Activated CD8-positive, alpha-beta memory T cell treated with anti-CD3 and anti-CD28 coated beads, Interleukin-2, amount 10 ng/mL, durations not matched to agents 7 days and 5 days (primary cell): ENCODE data around the gene C22orf23. TPM values are rescaled to one million over a fixed set of nuclear protein-coding genes. Genes with fewer than 3 reads are reported as not detected.
"Not testable (repeated sequence)": the region's sequence is repeated elsewhere in the genome, so short reads cannot be mapped to it uniquely, and the experiment has no call there.

Experiments
- ATAC-seq: fragments of 150-1000 bp; cut with Tn5 transposase; one replicate; pipeline ENCODE4 v1.10.0; 2021; ENCODE audit warnings: moderate library complexity
- CTCF ChIA-PET: fragments of 350-600 bp; sonication (Branson Sonifier 250); formaldehyde crosslinking; loops from one replicate; lab custom pipeline; 2021; ENCODE audit warnings: antibody characterized with exemption; lab: Charles Lee
- DNase-seq: peaks from one replicate; pipeline ENCODE4 v3.0.0-alpha.2; 2020
- H3K27ac Mint-ChIP-seq: one replicate; pipeline ENCODE4 v1.8.0; 2021; ENCODE audit warnings: mild to moderate bottlenecking, mixed read lengths
- H3K27me3 Mint-ChIP-seq: one replicate; pipeline ENCODE4 v1.8.0; 2021; ENCODE audit warnings: mixed read lengths
- H3K36me3 Mint-ChIP-seq: one replicate; pipeline ENCODE4 v1.8.0; 2021; ENCODE audit warnings: mild to moderate bottlenecking, mixed read lengths
- H3K4me1 Mint-ChIP-seq: one replicate; pipeline ENCODE4 v1.8.0; 2021; ENCODE audit warnings: mixed read lengths
- H3K4me3 Mint-ChIP-seq: one replicate; pipeline ENCODE4 v1.8.0; 2021; ENCODE audit warnings: mild to moderate bottlenecking, moderate library complexity, mixed read lengths
- H3K9me3 Mint-ChIP-seq: one replicate; pipeline ENCODE4 v1.8.0; 2022; ENCODE audit warnings: low read depth, mixed read lengths
- total RNA-seq, 2 experiments: library from RNA; stranded (reverse); gene quantifications; one replicate each; pipeline ENCODE4 v1.2.3, GENCODE V29; 2021

C22orf23 gene
- total RNA-seq, 2 experiments from 2014 or later, result 0.21 TPM; not detected in 1

DNA sequence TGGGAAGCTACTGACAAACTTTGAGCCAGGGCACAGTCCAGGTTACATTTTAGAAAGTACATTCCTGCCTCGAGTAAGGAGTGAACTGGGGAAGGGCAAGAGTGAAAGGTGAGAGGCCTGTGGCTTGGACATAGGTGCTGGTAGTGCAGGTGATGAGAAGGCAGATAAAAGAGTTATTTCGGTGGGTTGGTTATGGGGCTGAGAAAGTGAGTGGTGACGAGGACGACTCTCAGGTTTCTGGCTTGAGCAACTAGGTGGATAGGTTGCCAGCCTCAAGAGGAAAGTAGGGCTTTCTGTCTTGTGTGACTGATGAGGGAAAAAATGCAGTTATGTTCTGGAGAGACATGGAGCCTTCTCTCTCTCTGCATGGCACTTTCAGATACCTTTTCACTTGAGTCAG, 3.8 kb upstream of the C22orf23 start:
- H3K4me3 Mint-ChIP-seq, result no peak overlapping the region
- H3K27me3 Mint-ChIP-seq, result peaks cover under 1% of the 10 kb centered on the region
- H3K9me3 Mint-ChIP-seq, result no peaks in the 10 kb centered on the region
- no peak overlapping the region for H3K27ac Mint-ChIP-seq
- CTCF ChIA-PET, result interaction anchor here (1.7 kb wide), 1 partner anchor 94 kb away, joined by 5 read pairs; no protein-coding TSS in a partner anchor
- no peak for DNase-seq
- peaks cover 36% of the 10 kb centered on the region for H3K36me3 Mint-ChIP-seq
- no peak for ATAC-seq
- H3K4me1 Mint-ChIP-seq, result peaks cover 29% of the 10 kb centered on the region

DNA sequence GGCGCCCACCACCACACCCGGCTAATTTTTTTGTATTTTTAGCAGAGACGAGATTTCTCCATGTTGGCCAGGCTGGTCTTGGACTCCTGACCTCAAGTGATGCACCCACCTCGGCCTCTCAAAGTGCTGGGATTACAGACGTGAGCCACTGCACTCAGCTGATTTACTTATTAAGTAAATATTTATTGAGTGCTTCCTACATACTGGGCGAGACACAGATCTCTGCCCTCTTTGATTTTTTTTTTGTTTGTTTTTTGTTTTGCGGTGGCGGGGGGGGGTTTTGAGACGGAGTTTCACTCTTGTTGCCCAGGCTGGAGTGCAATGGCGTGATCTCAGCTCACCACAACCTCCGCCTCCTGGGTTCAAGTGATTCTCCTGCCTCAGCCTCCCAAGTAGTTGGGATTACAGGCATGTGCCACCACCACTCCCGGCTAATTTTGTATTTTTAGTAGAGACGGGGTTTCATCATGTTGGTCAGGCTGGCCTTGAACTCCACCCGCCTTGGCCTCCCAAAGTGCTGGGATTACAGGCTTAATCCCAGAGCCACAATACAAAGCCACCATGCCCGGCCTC, 2.5 kb upstream of the C22orf23 start:
- H3K27me3 Mint-ChIP-seq, H3K9me3 Mint-ChIP-seq, ATAC-seq, H3K27ac Mint-ChIP-seq, DNase-seq, H3K4me3 Mint-ChIP-seq: not testable (repeated sequence)
- CTCF ChIA-PET, result interaction anchor here (1.4 to 3.2 kb wide), 2 partner anchors 9 to 22 kb away, joined by 5 to 23 read pairs; no protein-coding TSS in a partner anchor
- Mint-ChIP-seq H3K36me3 (peaks cover 26% of the 10 kb centered on the region), H3K4me1 (peaks cover 31% of the 10 kb centered on the region)

DNA sequence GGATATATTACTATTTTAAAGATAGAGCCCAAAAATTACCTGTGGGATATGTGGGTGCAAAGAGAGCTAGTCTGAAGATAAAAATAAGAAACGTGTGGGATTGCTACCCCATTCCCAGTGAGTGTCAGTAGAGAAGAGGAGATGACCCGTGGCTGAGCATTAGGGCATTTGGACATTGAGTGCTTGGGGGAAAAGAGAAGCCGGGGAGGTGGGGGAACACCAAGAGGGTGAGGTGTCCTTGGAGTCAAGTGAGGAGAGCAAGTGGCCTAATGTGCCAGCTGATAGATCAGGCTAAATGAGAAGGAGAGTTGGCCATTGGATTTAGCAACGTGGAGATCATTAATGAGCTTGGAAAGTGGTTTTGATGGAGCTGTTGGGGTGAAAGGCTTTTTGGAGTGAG, 1.3 kb upstream of the C22orf23 start:
- no peak for ATAC-seq
- Mint-ChIP-seq H3K27me3 (peaks cover 8% of the 10 kb centered on the region), H3K9me3 (no peaks in the 10 kb centered on the region), H3K27ac (peak overlapping the region; percentile 13), H3K36me3 (peaks cover 24% of the 10 kb centered on the region), H3K4me3 (peak overlapping the region; percentile 90), H3K4me1 (peaks cover 31% of the 10 kb centered on the region)
- DNase-seq, result no peak
- CTCF ChIA-PET, result interaction anchor here (0.7 to 3.2 kb wide), 11 partner anchors 10 to 347 kb away, joined by 3 to 23 read pairs (median 4); partner anchors contain the start of gene MICALL1

DNA sequence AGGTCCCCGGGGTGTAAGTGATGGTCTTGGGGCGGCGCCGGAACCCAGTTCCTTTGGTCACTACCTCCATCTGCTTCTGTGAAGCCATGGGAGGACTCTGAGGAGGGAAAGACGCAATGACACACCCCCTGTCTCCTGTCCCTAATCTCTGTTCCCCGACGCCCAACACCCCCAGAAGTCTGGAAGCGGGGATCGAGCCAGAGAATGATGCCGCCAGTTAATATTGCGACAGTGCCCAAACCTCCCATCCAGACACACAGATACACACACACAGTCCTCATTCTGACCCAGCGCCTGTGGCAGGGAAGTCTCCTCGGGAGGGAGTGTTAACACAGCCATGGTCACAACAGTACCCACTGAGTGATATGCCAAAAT, 352 bp downstream of the C22orf23 start:
- CTCF ChIA-PET, result interaction anchor here (0.9 to 3.2 kb wide), 11 partner anchors 12 to 616 kb away, joined by 3 to 23 read pairs (median 4); partner anchors contain the start of genes ANKRD54, GCAT and MICALL1
- peaks cover 10% of the 10 kb centered on the region for H3K36me3 Mint-ChIP-seq
- H3K9me3 Mint-ChIP-seq, result no peaks in the 10 kb centered on the region
- H3K4me1 Mint-ChIP-seq, result peaks cover 31% of the 10 kb centered on the region
- H3K27me3 Mint-ChIP-seq, result peaks cover 8% of the 10 kb centered on the region
- peak; percentile 1 for ATAC-seq
- peak overlapping the region; percentile 90 for H3K4me3 Mint-ChIP-seq
- peak overlapping the region; percentile 92 for H3K27ac Mint-ChIP-seq
- no peak for DNase-seq

DNA sequence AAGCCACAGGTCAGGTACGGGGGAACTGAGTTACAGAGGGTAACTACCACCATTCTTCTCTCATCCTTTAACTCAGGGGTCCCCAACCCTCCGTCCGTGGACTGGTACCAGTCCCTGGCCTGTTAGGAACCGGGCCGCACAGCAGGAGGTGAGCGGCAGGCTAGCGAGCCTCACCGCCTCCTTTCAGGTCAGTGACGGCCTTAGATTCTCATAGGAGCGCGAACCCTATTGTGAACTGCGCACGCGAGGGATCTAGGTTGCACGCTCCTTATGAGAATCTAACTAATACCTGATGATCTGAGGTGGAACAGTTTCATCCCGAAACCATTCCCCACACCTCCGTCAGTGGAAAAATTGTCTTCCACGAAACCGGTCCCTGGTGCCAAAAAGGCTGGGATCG, 772 bp downstream of the C22orf23 start:
- peak overlapping the region; percentile 90 for H3K4me3 Mint-ChIP-seq
- H3K27me3 Mint-ChIP-seq, DNase-seq, ATAC-seq, H3K27ac Mint-ChIP-seq, H3K9me3 Mint-ChIP-seq, H3K36me3 Mint-ChIP-seq: not testable (repeated sequence)
- CTCF ChIA-PET, result interaction anchor here (1.3 to 3.2 kb wide), 2 partner anchors 13 to 89 kb away, joined by 5 to 23 read pairs; no protein-coding TSS in a partner anchor
- H3K4me1 Mint-ChIP-seq, result peaks cover 29% of the 10 kb centered on the region

DNA sequence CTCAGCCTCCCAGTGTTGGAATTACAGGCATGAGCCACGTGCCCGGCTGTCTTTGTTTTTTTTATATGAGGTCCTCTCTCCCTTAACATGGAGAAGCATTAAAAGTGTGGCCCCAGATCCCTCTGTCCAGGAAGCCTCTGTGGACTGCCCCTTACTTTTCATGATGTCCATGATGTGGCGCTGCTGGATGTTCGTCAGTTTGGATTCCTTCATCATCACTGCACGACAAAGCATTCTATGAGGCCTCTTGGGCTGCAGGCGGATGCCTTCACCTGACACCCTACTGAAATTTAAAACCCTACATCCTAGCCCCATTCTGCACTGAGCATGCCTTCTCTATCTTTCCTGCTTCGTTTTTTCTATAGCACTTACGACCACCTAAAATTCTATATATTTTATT, 2.1 kb downstream of the C22orf23 start:
- peaks cover 25% of the 10 kb centered on the region for H3K4me1 Mint-ChIP-seq
- H3K36me3 Mint-ChIP-seq, result no peaks in the 10 kb centered on the region
- H3K4me3 Mint-ChIP-seq, result no peak overlapping the region
- peaks cover 8% of the 10 kb centered on the region for H3K27me3 Mint-ChIP-seq
- H3K27ac Mint-ChIP-seq, result no peak overlapping the region
- CTCF ChIA-PET, result no interaction called here
- no peaks in the 10 kb centered on the region for H3K9me3 Mint-ChIP-seq
- no peak for DNase-seq
- no peak for ATAC-seq

DNA sequence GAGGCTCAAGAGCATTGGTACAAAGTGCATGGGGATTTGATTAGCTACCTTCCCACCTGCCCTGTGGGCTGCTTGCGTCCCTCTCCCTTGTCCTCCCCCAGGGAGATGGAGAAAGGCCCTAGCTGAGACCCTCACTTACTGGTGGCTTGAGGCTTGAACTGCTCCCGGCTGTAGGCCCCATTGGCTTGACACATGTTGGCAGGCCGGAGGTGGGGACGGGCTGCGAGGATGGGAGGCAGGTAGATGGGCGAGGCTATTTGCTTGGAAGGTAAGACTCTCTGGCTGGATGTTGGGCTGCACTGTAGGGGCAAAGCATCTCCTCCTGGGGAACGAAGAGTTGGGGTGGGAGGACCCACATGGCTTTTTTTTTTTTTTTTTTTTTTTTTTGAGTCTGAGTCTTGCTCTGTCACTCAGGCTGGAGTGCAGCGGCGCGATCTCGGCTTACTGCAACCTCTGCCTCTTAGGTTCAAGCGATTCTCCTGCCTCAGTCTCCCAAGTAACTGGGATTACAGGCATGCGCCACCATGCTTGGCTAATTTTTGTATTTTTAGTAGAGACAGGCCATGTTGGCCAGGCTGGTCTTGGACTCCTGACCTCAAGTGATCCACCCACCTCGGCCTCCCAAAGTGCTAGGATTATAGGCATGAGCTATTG, 6.1 kb downstream of the C22orf23 start:
- not testable (repeated sequence) for H3K27ac Mint-ChIP-seq, H3K4me3 Mint-ChIP-seq, ATAC-seq, H3K9me3 Mint-ChIP-seq, H3K27me3 Mint-ChIP-seq, H3K4me1 Mint-ChIP-seq, DNase-seq, H3K36me3 Mint-ChIP-seq
- CTCF ChIA-PET, result interaction anchor here (0.7 kb wide), 1 partner anchor 310 kb away, joined by 3 read pairs; no protein-coding TSS in a partner anchor

DNA sequence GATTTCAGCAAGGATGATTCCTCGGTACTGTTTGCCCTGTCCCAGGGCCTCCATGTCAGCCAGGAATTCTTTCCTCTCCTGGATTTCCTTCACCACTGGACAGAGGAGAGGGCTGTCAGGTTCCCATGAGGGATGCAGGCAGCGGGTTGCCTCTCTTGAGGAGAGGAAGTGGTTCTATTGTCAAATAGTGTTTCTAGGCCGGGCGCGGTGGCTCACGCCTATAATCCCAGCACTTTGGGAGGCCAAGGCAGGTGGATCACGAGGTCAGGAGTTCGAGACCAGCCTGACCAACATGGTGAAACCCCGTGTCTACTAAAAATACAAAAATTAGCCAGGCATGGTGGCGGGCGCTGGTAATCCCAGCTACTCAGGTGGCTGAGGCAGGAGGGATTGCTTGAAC, 9.0 kb downstream of the C22orf23 start:
- CTCF ChIA-PET, ATAC-seq, H3K27ac Mint-ChIP-seq: not testable (repeated sequence)

DNA sequence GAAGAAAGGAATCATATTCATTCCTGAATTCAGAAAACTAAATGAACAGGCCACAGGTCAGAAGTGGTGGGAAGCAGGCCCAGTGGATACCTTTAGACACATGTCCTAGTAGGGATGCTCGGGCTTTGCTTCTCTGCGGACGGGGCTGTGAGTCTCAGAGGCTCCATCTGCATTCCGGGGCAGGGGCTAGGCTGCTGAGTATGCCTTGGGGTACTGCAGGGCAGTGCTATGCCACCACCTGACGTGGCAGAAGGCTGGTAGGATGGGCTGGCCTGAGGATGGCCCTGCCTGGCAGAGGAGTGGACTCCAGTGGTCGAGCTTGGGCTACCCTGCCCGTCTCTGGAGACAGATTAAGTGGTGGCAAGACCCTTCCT, 9.6 kb downstream of the C22orf23 start:
- ATAC-seq, result no peak
- no peaks in the 10 kb centered on the region for H3K4me1 Mint-ChIP-seq
- CTCF ChIA-PET, result interaction anchor here (0.6 to 1.1 kb wide), 3 partner anchors 10 to 44 kb away, joined by 3 to 5 read pairs (median 3); no protein-coding TSS in a partner anchor
- H3K36me3 Mint-ChIP-seq, result no peaks in the 10 kb centered on the region
- H3K27ac Mint-ChIP-seq, result no peak overlapping the region
- H3K9me3 Mint-ChIP-seq, result no peaks in the 10 kb centered on the region
- DNase-seq, result no peak
- no peak overlapping the region for H3K4me3 Mint-ChIP-seq
- H3K27me3 Mint-ChIP-seq, result no peaks in the 10 kb centered on the region

More for the DNA sequence above, 9.0 kb downstream of the C22orf23 start:
- H3K27me3 Mint-ChIP-seq, H3K36me3 Mint-ChIP-seq, DNase-seq, H3K4me3 Mint-ChIP-seq, H3K4me1 Mint-ChIP-seq, H3K9me3 Mint-ChIP-seq: not testable (repeated sequence)

DNA sequence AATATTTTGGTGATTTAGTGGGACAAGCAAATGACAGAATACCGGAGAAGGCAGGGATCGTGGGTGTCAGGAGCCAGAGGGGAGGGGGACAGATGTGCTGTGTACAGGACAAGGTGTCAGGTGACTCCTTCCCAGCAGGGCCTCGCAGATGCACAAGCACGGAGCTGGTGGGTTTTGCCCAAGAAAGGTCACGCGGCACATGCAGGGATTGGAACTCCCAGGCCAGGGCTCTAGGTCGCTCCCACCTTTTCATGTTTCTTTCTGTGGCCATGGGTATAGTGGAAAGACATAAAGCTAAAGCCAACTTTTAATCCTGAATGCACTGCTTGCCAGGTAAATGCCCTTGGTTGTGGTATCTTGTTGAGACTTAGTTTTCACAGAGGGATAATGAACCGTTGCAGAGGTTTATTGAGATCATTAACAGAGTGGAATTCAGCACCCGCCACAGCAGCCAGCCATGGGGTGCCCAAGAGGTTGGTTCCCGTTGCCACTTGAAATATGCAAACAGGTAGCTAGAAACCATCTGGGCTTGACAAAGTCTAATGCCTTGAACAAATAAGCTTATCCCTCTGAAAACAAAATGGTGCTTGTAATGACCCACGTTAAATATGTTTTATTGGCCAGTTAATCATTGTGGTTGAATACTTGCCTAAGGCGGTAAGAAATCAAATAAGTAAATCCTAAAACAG, 10.1 kb downstream of the C22orf23 start:
- CTCF ChIA-PET, result interaction anchor here (0.6 to 1.1 kb wide), 3 partner anchors 9 to 43 kb away, joined by 3 to 5 read pairs (median 3); no protein-coding TSS in a partner anchor
- ATAC-seq, result no peak
- H3K4me1 Mint-ChIP-seq, result no peaks in the 10 kb centered on the region
- no peaks in the 10 kb centered on the region for H3K36me3 Mint-ChIP-seq
- no peak overlapping the region for H3K27ac Mint-ChIP-seq
- H3K9me3 Mint-ChIP-seq, result no peaks in the 10 kb centered on the region
- H3K27me3 Mint-ChIP-seq, result no peaks in the 10 kb centered on the region
- DNase-seq, result no peak
- H3K4me3 Mint-ChIP-seq, result no peak overlapping the region

DNA sequence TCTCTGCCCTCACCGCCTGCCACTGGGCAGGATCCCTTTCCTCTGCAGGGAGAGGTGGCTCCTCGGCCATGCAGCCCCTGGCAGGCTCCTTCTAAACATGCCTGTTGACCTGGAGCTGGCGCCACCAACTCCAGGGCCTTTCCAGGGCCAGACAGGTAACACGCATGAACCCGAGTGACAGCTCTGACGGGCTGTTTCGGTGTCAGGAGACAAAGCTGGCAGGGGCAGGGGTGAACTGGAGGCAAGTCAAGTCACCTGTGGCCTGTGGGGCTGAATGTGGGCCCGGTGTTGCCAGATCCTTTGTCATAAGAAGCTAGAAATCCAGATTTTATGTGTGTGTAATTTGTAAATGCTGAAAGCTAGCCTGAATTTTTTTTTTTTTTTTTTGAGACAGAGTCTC, 11.3 kb downstream of the C22orf23 start:
- Mint-ChIP-seq H3K27me3 (no peaks in the 10 kb centered on the region), H3K4me1 (no peaks in the 10 kb centered on the region), H3K4me3 (no peak overlapping the region), H3K9me3 (no peaks in the 10 kb centered on the region), H3K36me3 (no peaks in the 10 kb centered on the region), H3K27ac (no peak overlapping the region)
- DNase-seq, result no peak
- CTCF ChIA-PET, result interaction anchor here (1.0 to 1.6 kb wide), 2 partner anchors 8 to 37 kb away, joined by 3 to 4 read pairs; no protein-coding TSS in a partner anchor
- no peak for ATAC-seq

DNA sequence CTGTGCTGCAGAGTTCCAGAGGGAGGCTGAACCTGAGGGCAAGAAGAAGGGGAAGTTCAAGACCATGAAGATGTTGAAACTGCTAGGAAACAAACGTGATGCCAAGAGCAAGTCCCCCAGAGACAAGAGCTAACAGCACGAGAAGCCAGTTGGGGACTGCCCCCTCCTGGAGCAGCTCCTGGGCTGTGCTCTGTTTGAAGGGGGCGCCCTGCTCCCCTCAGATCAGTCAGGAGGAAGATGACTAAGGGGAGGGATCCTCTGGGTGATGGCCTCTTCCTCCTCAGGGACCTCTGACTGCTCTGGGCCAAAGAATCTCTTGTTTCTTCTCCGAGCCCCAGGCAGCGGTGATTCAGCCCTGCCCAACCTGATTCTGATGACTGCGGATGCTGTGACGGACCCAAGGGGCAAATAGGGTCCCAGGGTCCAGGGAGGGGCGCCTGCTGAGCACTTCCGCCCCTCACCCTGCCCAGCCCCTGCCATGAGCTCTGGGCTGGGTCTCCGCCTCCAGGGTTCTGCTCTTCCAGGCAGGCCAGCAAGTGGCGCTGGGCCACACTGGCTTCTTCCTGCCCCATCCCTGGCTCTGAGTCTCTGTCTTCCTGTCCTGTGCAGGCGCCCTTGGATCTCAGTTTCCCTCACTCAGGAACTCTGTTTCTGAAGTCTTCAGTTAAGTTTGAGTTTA, 12.6 kb downstream of the C22orf23 start:
- H3K9me3 Mint-ChIP-seq, result no peaks in the 10 kb centered on the region
- H3K36me3 Mint-ChIP-seq, result no peaks in the 10 kb centered on the region
- DNase-seq, result no peak
- CTCF ChIA-PET, result no interaction called here
- no peak for ATAC-seq
- H3K27ac Mint-ChIP-seq, result no peak overlapping the region
- H3K4me1 Mint-ChIP-seq, result no peaks in the 10 kb centered on the region
- no peak overlapping the region for H3K4me3 Mint-ChIP-seq
- H3K27me3 Mint-ChIP-seq, result no peaks in the 10 kb centered on the region
